ENCODE data around the gene NDE1.

The NDE1 gene

GRCh38 chr16:15607700-15608396, 42.2 kb upstream of the NDE1 start:
- Histone ChIP-seq H3K79me2 (ENCODE audit: low read length) (no peaks in the 10 kb centered on the region), H3K9me3 (replicated peaks; ENCODE audit: insufficient read depth, low read length) (no peaks in the 10 kb centered on the region), H3K36me3 (replicated peaks; ENCODE audit: insufficient read depth, low read length) (0 out of 2 replicates have a peak, but pooled peaks cover 4% of the 10 kb centered on the region), H3K27me3 (replicated peaks; ENCODE audit: insufficient read depth, low read length) (no peaks in the 10 kb centered on the region), H3K4me1 (ENCODE audit: low read length) (no peaks in the 10 kb centered on the region), H2AFZ (ENCODE audit: low read length) (no peak overlapping the region), H3F3A (ENCODE audit: insufficient read depth, low read length) (no peaks in the 10 kb centered on the region), H3K4me3 (ENCODE audit: low read length) (no peak overlapping the region), H3K4me2 (ENCODE audit: low read depth, low read length) (no peak overlapping the region), H3K9ac (ENCODE audit: low read length) (no peak overlapping the region), H3K9me2 (replicated peaks; ENCODE audit: insufficient read depth, low read length) (no peaks in the 10 kb centered on the region), H4K20me1 (ENCODE audit: insufficient read depth, low read length) (no peaks in the 10 kb centered on the region), H3K27ac (ENCODE audit: low read length) (no peak overlapping the region)
- TF ChIP-seq EZH2 (optimal IDR thresholded peaks at IDR 0.05; ENCODE audit: low read depth, low read length) (no peak), CTCF (IDR thresholded peaks at IDR 0.05; ENCODE audit: low read length) (no peak)
- DNase-seq: no peak

- H3K79me2 ChIP-seq (ENCODE audit: low read length): no peaks in the 10 kb centered on the region
- no peaks in the 10 kb centered on the region for H3F3A ChIP-seq (ENCODE audit: insufficient read depth, low read length)
- no peak overlapping the region for H3K4me3 ChIP-seq (ENCODE audit: low read length)
- no peak overlapping the region for H3K27ac ChIP-seq (ENCODE audit: low read length)
- H3K27me3 ChIP-seq (replicated peaks; ENCODE audit: insufficient read depth, low read length): no peaks in the 10 kb centered on the region
- no peaks in the 10 kb centered on the region for H4K20me1 ChIP-seq (ENCODE audit: insufficient read depth, low read length)
- H3K9ac ChIP-seq (ENCODE audit: low read length): no peak overlapping the region
- H3K9me3 ChIP-seq (replicated peaks; ENCODE audit: insufficient read depth, low read length): no peaks in the 10 kb centered on the region
- no peak for TF ChIP-seq EZH2 (optimal IDR thresholded peaks at IDR 0.05; ENCODE audit: low read depth, low read length)
- no peak for TF ChIP-seq CTCF (IDR thresholded peaks at IDR 0.05; ENCODE audit: low read length)
- no peak for TF ChIP-seq EZH2phosphoT487 (IDR thresholded peaks at IDR 0.05; ENCODE audit: low read length)
- H3K4me1 ChIP-seq (ENCODE audit: low read length): no peaks in the 10 kb centered on the region
- H3K36me3 ChIP-seq (replicated peaks; ENCODE audit: insufficient read depth, low read length): 0 out of 2 replicates have a peak, but pooled peaks cover 4% of the 10 kb centered on the region
- H3K4me2 ChIP-seq (ENCODE audit: low read depth, low read length): no peak overlapping the region
- no peaks in the 10 kb centered on the region for H3K9me2 ChIP-seq (replicated peaks; ENCODE audit: insufficient read depth, low read length)
- no peak for DNase-seq
- H2AFZ ChIP-seq (ENCODE audit: low read length): no peak overlapping the region
These were observed 41.4 kb upstream of the NDE1 start for GRCh38 chr16:15608398-15609285.

- H3K4me3 ChIP-seq (ENCODE audit: low read length): no peak overlapping the region
- H3K9me3 ChIP-seq (replicated peaks; ENCODE audit: insufficient read depth, low read length): no peaks in the 10 kb centered on the region
- no peak overlapping the region for H3K27ac ChIP-seq (ENCODE audit: low read length)
- no peaks in the 10 kb centered on the region for H4K20me1 ChIP-seq (ENCODE audit: insufficient read depth, low read length)
- H3K36me3 ChIP-seq (replicated peaks; ENCODE audit: insufficient read depth, low read length): 0 out of 2 replicates have a peak, but pooled peaks cover 4% of the 10 kb centered on the region
- H3K9ac ChIP-seq (ENCODE audit: low read length): no peak overlapping the region
- DNase-seq: no peak
- TF ChIP-seq EZH2 (optimal IDR thresholded peaks at IDR 0.05; ENCODE audit: low read depth, low read length) (no peak), EZH2phosphoT487 (IDR thresholded peaks at IDR 0.05; ENCODE audit: low read length) (no peak), CTCF (IDR thresholded peaks at IDR 0.05; ENCODE audit: low read length) (no peak)
- no peaks in the 10 kb centered on the region for H3F3A ChIP-seq (ENCODE audit: insufficient read depth, low read length)
- no peaks in the 10 kb centered on the region for H3K9me2 ChIP-seq (replicated peaks; ENCODE audit: insufficient read depth, low read length)
- no peaks in the 10 kb centered on the region for H3K4me1 ChIP-seq (ENCODE audit: low read length)
- no peaks in the 10 kb centered on the region for H3K27me3 ChIP-seq (replicated peaks; ENCODE audit: insufficient read depth, low read length)
- no peaks in the 10 kb centered on the region for H3K79me2 ChIP-seq (ENCODE audit: low read length)
- H3K4me2 ChIP-seq (ENCODE audit: low read depth, low read length): no peak overlapping the region
- no peak overlapping the region for H2AFZ ChIP-seq (ENCODE audit: low read length)
These were observed 40.8 kb upstream of the NDE1 start for GRCh38 chr16:15609286-15609649.
